RWPE2 (cell line): Measurements from ENCODE around the gene MYO1D.

Source experiments
- ATAC-seq: fragments of 200-7000 bp; cut with Tn5 transposase; 3 replicates; pipeline ENCODE4 v1.9.1; 2021; ENCODE audit warnings: low read depth
- DNase-seq: peaks from one replicate; pipeline ENCODE4 v3.0.0-alpha.2; 2020; ENCODE audit warnings: low spot score
- H3K27ac ChIP-seq: fragments of 450-650 bp; 2 replicates; pipeline ENCODE4 v1.5.1; 2017; ENCODE audit warnings: mild to moderate bottlenecking; ENCODE audit not compliant: poor library complexity, severe bottlenecking
- H3K27me3 ChIP-seq: fragments of 250-450 bp; sonication (Bioruptor Pico); 2 replicates; pipeline ENCODE4 v1.5.1; 2021; ENCODE audit warnings: mild to moderate bottlenecking, moderate library complexity; ENCODE audit not compliant: insufficient read depth, poor library complexity, severe bottlenecking
- H3K36me3 ChIP-seq: fragments of 250-450 bp; sonication (Bioruptor Pico); 2 replicates; pipeline ENCODE4 v1.5.1; 2020; ENCODE audit warnings: low read depth, mild to moderate bottlenecking, moderate library complexity
- H3K4me1 ChIP-seq: fragments of 250-450 bp; sonication (Bioruptor Pico); 2 replicates; pipeline ENCODE4 v1.5.1; 2021; ENCODE audit warnings: mild to moderate bottlenecking, moderate library complexity; ENCODE audit not compliant: insufficient read depth, poor library complexity, severe bottlenecking
- H3K4me3 ChIP-seq: fragments of 250-450 bp; sonication (Bioruptor Pico); 2 replicates; pipeline ENCODE4 v1.5.1; 2021; ENCODE audit warnings: mild to moderate bottlenecking, moderate library complexity; ENCODE audit not compliant: severe bottlenecking
- H3K9me3 ChIP-seq: fragments of 250-450 bp; sonication (Bioruptor Pico); 2 replicates; pipeline ENCODE4 v1.5.1; 2021; ENCODE audit warnings: mild to moderate bottlenecking, moderate library complexity; ENCODE audit not compliant: severe bottlenecking
- TF ChIP-seq, protein P1 (sequence below): fragments of 450-650 bp; IDR thresholded peaks from one replicate; pipeline ENCODE4 v1.5.1; 2017; ENCODE audit warnings: mild to moderate bottlenecking, moderate library complexity; ENCODE audit not compliant: poor library complexity, severe bottlenecking

The MYO1D gene

GRCh38 chr17:32491371-32492263 lies 385.3 kb downstream of the MYO1D start:
- Histone ChIP-seq H3K27ac (peak overlapping the region; percentile 4), H3K9me3 (no peaks in the 10 kb centered on the region), H3K27me3 (no peaks in the 10 kb centered on the region), H3K36me3 (peaks cover 13% of the 10 kb centered on the region), H3K4me3 (no peak overlapping the region), H3K4me1 (peaks cover 6% of the 10 kb centered on the region)
- DNase-seq (no peak), ATAC-seq (no peak)
- TF ChIP-seq, protein P1, sequence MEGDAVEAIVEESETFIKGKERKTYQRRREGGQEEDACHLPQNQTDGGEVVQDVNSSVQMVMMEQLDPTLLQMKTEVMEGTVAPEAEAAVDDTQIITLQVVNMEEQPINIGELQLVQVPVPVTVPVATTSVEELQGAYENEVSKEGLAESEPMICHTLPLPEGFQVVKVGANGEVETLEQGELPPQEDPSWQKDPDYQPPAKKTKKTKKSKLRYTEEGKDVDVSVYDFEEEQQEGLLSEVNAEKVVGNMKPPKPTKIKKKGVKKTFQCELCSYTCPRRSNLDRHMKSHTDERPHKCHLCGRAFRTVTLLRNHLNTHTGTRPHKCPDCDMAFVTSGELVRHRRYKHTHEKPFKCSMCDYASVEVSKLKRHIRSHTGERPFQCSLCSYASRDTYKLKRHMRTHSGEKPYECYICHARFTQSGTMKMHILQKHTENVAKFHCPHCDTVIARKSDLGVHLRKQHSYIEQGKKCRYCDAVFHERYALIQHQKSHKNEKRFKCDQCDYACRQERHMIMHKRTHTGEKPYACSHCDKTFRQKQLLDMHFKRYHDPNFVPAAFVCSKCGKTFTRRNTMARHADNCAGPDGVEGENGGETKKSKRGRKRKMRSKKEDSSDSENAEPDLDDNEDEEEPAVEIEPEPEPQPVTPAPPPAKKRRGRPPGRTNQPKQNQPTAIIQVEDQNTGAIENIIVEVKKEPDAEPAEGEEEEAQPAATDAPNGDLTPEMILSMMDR, result no peak

GRCh38 chr17:32490101-32490482 lies 386.8 kb downstream of the MYO1D start:
- no peaks in the 10 kb centered on the region for H3K9me3 ChIP-seq
- H3K36me3 ChIP-seq, result peaks cover 13% of the 10 kb centered on the region
- TF ChIP-seq, protein P1, result no peak
- no peak overlapping the region for H3K4me3 ChIP-seq
- no peak overlapping the region for H3K27ac ChIP-seq
- no peaks in the 10 kb centered on the region for H3K27me3 ChIP-seq
- H3K4me1 ChIP-seq, result no peaks in the 10 kb centered on the region
- ATAC-seq, result no peak
- no peak for DNase-seq

DNA sequence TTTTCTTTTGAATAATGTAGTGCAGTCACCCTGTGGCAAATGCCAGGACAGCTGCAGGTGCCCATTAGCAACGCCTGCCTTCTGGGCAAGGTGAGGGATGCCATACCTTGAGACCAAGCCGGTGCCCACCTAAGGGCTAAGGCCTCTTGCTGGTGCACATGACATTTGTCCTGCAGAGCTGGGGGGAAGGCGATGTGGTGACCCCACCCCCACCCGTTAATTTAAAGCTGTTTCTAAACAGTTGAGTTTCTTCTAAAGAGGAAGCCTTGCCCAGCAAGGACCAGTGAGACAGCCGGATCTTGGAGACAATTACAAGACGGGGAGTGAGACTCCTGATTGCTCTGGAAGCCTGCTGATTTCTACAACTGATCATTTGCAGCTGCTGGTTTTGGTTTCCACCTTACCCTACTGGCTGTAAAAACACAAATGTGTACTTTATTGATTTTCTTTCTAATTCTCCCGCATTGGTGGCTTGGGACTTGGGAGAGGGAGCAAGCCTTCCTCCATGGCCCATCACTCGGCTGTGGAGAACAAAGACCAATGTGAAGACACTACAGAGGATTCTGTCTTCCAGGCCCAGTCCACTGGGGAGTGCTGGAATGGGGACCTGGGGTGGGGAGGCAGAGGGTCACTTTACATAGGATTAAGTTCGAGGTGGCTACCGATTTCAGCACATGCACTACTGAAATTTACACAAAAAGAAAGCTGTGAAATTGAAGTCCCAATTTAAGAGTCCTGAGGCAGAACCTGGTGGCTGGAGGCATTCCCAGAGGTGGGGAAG lies 387.4 kb downstream of the MYO1D start:
- no peak for DNase-seq
- Histone ChIP-seq H3K36me3 (peaks cover 13% of the 10 kb centered on the region), H3K9me3 (no peaks in the 10 kb centered on the region), H3K27ac (no peak overlapping the region), H3K4me1 (no peaks in the 10 kb centered on the region), H3K27me3 (no peaks in the 10 kb centered on the region), H3K4me3 (no peak overlapping the region)
- TF ChIP-seq, protein P1, result no peak
- no peak for ATAC-seq

- H3K4me1 ChIP-seq, result no peaks in the 10 kb centered on the region
- no peaks in the 10 kb centered on the region for H3K27me3 ChIP-seq
- no peak for DNase-seq
- H3K36me3 ChIP-seq, result peaks cover 13% of the 10 kb centered on the region
- ATAC-seq, result no peak
- TF ChIP-seq, protein P1, result no peak
- no peaks in the 10 kb centered on the region for H3K9me3 ChIP-seq
- no peak overlapping the region for H3K27ac ChIP-seq
- H3K4me3 ChIP-seq, result no peak overlapping the region
Observed at GRCh38 chr17:32488604-32489180, 388.2 kb downstream of the MYO1D start.
